B cell (primary cell): ENCODE data around the gene ATP11A.

Source experiments
- CTCF ChIP-seq: fragments of 200-600 bp; IDR thresholded peaks from one replicate; pipeline ENCODE4 v1.8.0; 2022; ENCODE audit warnings: antibody characterized with exemption, mild to moderate bottlenecking
- EZH2 ChIP-seq: IDR thresholded peaks from 2 replicates; pipeline ENCODE4 v1.6.1; 2012; ENCODE audit warnings: borderline replicate concordance, low read depth, mild to moderate bottlenecking, moderate library complexity, low read length; ENCODE audit not compliant: insufficient read depth, poor library complexity, severe bottlenecking

- no peak for TF ChIP-seq CTCF
- TF ChIP-seq EZH2, result no peak
Measured at GRCh38 chr13:112706171-112706570, 16.3 kb downstream of the ATP11A start.
